HepG2 (cell line): ENCODE measurements around the gene GLB1L. TPM values are rescaled to one million over a fixed set of nuclear protein-coding genes. Genes with fewer than 3 reads are reported as not detected.
A peak's percentile ranks its signal among the peaks of the same experiment; 100 is the strongest.

Experiments used
- CBFB ChIP-seq: sonication (generic); formaldehyde crosslinking; IDR thresholded peaks from 2 replicates; pipeline ENCODE4 v1.4.0; 2020; ENCODE audit warnings: missing genetic modification reagents
- EED ChIP-seq: sonication (generic); formaldehyde crosslinking; IDR thresholded peaks from 2 replicates; pipeline ENCODE4 v1.5.0; 2020; ENCODE audit warnings: mild to moderate bottlenecking, missing genetic modification reagents
- GABPA ChIP-seq, 2 experiments: IDR thresholded peaks; 2 replicates each; pipeline ENCODE4 v1.6.1; 2011 to 2016; ENCODE audit warnings: low read depth in 2 of 2, low read length in 1 of 2, missing biosample characterization in 1 of 2, missing genetic modification characterization in 1 of 2
- HDAC2 ChIP-seq: sonication (generic); formaldehyde crosslinking; IDR thresholded peaks from 2 replicates; pipeline ENCODE4 v1.4.0; 2020; ENCODE audit warnings: missing genetic modification reagents
- HMGXB4 ChIP-seq, 2 experiments: sonication (generic) in 1 of 2; formaldehyde crosslinking in 1 of 2; IDR thresholded peaks; 2 replicates each; pipeline versions ENCODE4 v1.4.0 to v1.6.1; 2018 to 2020; ENCODE audit warnings: missing genetic modification reagents in 2 of 2, borderline replicate concordance in 1 of 2, low read depth in 1 of 2, mild to moderate bottlenecking in 1 of 2, missing biosample characterization in 1 of 2
- IRF9 ChIP-seq: sonication (generic); formaldehyde crosslinking; IDR thresholded peaks from 2 replicates; pipeline ENCODE4 v1.8.0; 2022; ENCODE audit warnings: missing genetic modification reagents, mild to moderate bottlenecking, borderline replicate concordance
- KDM2A ChIP-seq: sonication (generic); formaldehyde crosslinking; IDR thresholded peaks from 2 replicates; pipeline ENCODE4 v1.4.0; 2020; ENCODE audit warnings: low read depth, missing genetic modification reagents, borderline replicate concordance
- MLX ChIP-seq: IDR thresholded peaks from 2 replicates; pipeline ENCODE4 v1.6.1; 2016
- NR2F1 ChIP-seq, 2 experiments: fragments of 450-650 bp in 1 of 2; formaldehyde crosslinking in 1 of 2; IDR thresholded peaks; 2 replicates each; pipeline versions ENCODE4 v1.5.0 to v1.6.1; 2016 to 2020; ENCODE audit warnings: mild to moderate bottlenecking in 1 of 2, missing compliant biosample characterization in 1 of 2, missing genetic modification reagents in 1 of 2, moderate library complexity in 1 of 2
- ZBTB42 ChIP-seq: sonication (generic); formaldehyde crosslinking; IDR thresholded peaks from 2 replicates; pipeline ENCODE4 v1.5.0; 2020; ENCODE audit warnings: mild to moderate bottlenecking, missing genetic modification reagents
- ZFP1 ChIP-seq: IDR thresholded peaks from 2 replicates; pipeline ENCODE4 v1.6.1; 2016
- ZMYM2 ChIP-seq: sonication (generic); formaldehyde crosslinking; IDR thresholded peaks from 2 replicates; pipeline ENCODE4 v1.8.0; 2022; ENCODE audit warnings: mild to moderate bottlenecking, missing genetic modification reagents
- ZNF225 ChIP-seq: sonication (generic); formaldehyde crosslinking; IDR thresholded peaks from 2 replicates; pipeline ENCODE4 v1.4.0; 2020; ENCODE audit warnings: mild to moderate bottlenecking, missing genetic modification reagents
- ZNF296 ChIP-seq: sonication (generic); formaldehyde crosslinking; conservative IDR thresholded peaks from 2 replicates; pipeline ENCODE4 v1.5.0; 2020; ENCODE audit warnings: mild to moderate bottlenecking, missing genetic modification reagents
- ZNF331 ChIP-seq: sonication (generic); formaldehyde crosslinking; IDR thresholded peaks from 2 replicates; pipeline ENCODE4 v1.4.0; 2020; ENCODE audit warnings: missing genetic modification reagents
- ZNF430 ChIP-seq: sonication (generic); formaldehyde crosslinking; IDR thresholded peaks from 2 replicates; pipeline ENCODE4 v1.9.0; 2021; ENCODE audit warnings: mild to moderate bottlenecking, missing genetic modification reagents
- ZNF441 ChIP-seq: sonication (generic); formaldehyde crosslinking; IDR thresholded peaks from 2 replicates; pipeline ENCODE4 v1.7.0; 2021; ENCODE audit warnings: missing genetic modification reagents, borderline replicate concordance
- ZNF614 ChIP-seq: IDR thresholded peaks from 2 replicates; pipeline ENCODE4 v1.6.1; 2018; ENCODE audit warnings: missing biosample characterization, missing genetic modification reagents, inconsistent platforms, borderline replicate concordance
- ZNF788 ChIP-seq: sonication (generic); formaldehyde crosslinking; IDR thresholded peaks from 2 replicates; pipeline ENCODE4 v1.5.0; 2020; ENCODE audit warnings: mild to moderate bottlenecking, missing genetic modification reagents, borderline replicate concordance
- polyA plus RNA-seq, 8 experiments: library from polyadenylated mRNA; depleted of rRNA in 3 of 8; stranded (reverse) in 7 of 8; unstranded in 1 of 8; fragments of >200 nt; fragmentation: Illumina TruSeq in 4 of 8; extraction: Trizol in 4 of 8; gene quantifications; 2 replicates each; pipeline versions ENCODE4 v1.2.1 to v1.2.3, GENCODE V29; 2011 to 2016; ENCODE audit warnings: low read depth in 4 of 8, missing spikeins in 1 of 8, mixed read lengths in 1 of 8; ENCODE audit not compliant: insufficient read depth in 1 of 8
- total RNA-seq, 5 experiments: library from RNA; depleted of rRNA; stranded (reverse); fragments of >200 nt; fragmentation: Illumina TruSeq; extraction: Trizol; gene quantifications; 2 replicates each; pipeline ENCODE4 v1.2.3, GENCODE V29; 2016; ENCODE audit warnings: low read depth in 1 of 5
- TF ChIP-seq, protein P1 (sequence below): sonication (generic); formaldehyde crosslinking; IDR thresholded peaks from 2 replicates; pipeline ENCODE4 v1.9.0; 2021; ENCODE audit warnings: missing genetic modification reagents, borderline replicate concordance

The GLB1L gene
- total and polyA plus RNA-seq, 2 of the 13 experiments (the other 11 are each of a cell fraction or from before 2014, with no cell fraction given) = 6.8 to 7.3 TPM

- TF ChIP-seq ZNF430 (CRISPR knock-in tag) (no peak), IRF9 (CRISPR knock-in tag) (peak; percentile 65; the same call in 1 of the 2 replicates), HMGXB4 (CRISPR knock-in tag; IDR thresholded peaks at IDR 0.05; ENCODE audit: borderline replicate concordance in 1 of 2, low read depth in 1 of 2) (peak; percentile 90 to 93), ZNF614 (CRISPR knock-in tag) (peak; percentile 48; the same call in 1 of the 2 replicates), MLX (CRISPR knock-in tag) (0 out of 2 replicates have a peak, but pooled peaks have one; percentile 27), ZNF331 (CRISPR knock-in tag) (peak; percentile 66; the same call in 1 of the 2 replicates), EED (0 out of 2 replicates have a peak, but pooled peaks have one; percentile 48), ZNF225 (CRISPR knock-in tag) (peak; percentile 59; the same call in 1 of the 2 replicates), ZNF296 (CRISPR knock-in tag) (no peak), NR2F1 (CRISPR knock-in tag; IDR thresholded peaks at IDR 0.05) (no peak), GABPA (IDR thresholded peaks at IDR 0.05; ENCODE audit: low read depth, low read length) (no peak), GABPA (CRISPR knock-in tag; IDR thresholded peaks at IDR 0.05; ENCODE audit: low read depth) (peak; percentile 37; the same call in 1 of the 2 replicates), ZNF441 (CRISPR knock-in tag) (peak; percentile 74; the same call in 1 of the 2 replicates), ZBTB42 (CRISPR knock-in tag) (0 out of 2 replicates have a peak, but pooled peaks have one; percentile 49), ZNF788 (CRISPR knock-in tag) (no peak), ZMYM2 (CRISPR knock-in tag) (no peak), CBFB (CRISPR knock-in tag) (peak; percentile 76; the same call in 1 of the 2 replicates), ZFP1 (CRISPR knock-in tag) (peak; percentile 47; the same call in 1 of the 2 replicates), HDAC2 (CRISPR knock-in tag) (peak; percentile 51; the same call in 1 of the 2 replicates), KDM2A (CRISPR knock-in tag) (peak; percentile 91)
- TF ChIP-seq, protein P1, sequence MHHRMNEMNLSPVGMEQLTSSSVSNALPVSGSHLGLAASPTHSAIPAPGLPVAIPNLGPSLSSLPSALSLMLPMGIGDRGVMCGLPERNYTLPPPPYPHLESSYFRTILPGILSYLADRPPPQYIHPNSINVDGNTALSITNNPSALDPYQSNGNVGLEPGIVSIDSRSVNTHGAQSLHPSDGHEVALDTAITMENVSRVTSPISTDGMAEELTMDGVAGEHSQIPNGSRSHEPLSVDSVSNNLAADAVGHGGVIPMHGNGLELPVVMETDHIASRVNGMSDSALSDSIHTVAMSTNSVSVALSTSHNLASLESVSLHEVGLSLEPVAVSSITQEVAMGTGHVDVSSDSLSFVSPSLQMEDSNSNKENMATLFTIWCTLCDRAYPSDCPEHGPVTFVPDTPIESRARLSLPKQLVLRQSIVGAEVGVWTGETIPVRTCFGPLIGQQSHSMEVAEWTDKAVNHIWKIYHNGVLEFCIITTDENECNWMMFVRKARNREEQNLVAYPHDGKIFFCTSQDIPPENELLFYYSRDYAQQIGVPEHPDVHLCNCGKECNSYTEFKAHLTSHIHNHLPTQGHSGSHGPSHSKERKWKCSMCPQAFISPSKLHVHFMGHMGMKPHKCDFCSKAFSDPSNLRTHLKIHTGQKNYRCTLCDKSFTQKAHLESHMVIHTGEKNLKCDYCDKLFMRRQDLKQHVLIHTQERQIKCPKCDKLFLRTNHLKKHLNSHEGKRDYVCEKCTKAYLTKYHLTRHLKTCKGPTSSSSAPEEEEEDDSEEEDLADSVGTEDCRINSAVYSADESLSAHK (CRISPR knock-in tag) = no peak
Observed at GRCh38 chr2:219277703-219278654, 32.7 kb upstream of the GLB1L start (continued).
